K562 (cell line): Measurements from ENCODE around the gene CTCF. TPM values are rescaled to one million over a fixed set of nuclear protein-coding genes. Genes with fewer than 3 reads are reported as not detected.
A peak's percentile ranks its signal among the peaks of the same experiment; 100 is the strongest.

ENCODE experiments used
- ATF4 ChIP-seq: fragments of 450-650 bp; formaldehyde crosslinking; IDR thresholded peaks from 2 replicates; pipeline ENCODE4 v1.4.0; 2022; ENCODE audit warnings: mild to moderate bottlenecking, moderate library complexity
- CBFA2T3 ChIP-seq: fragments of 450-650 bp; IDR thresholded peaks from 2 replicates; pipeline ENCODE4 v1.6.1; 2017
- FOXK1 ChIP-seq: sonication (generic); formaldehyde crosslinking; IDR thresholded peaks from 2 replicates; pipeline ENCODE4 v1.8.0; 2022; ENCODE audit warnings: missing genetic modification reagents, mild to moderate bottlenecking, borderline replicate concordance
- GTF2A2 ChIP-seq: IDR thresholded peaks from 2 replicates; pipeline ENCODE4 v1.6.1; 2016; ENCODE audit warnings: mild to moderate bottlenecking, missing genetic modification characterization, missing compliant biosample characterization
- KLF1 ChIP-seq: fragments of 450-650 bp; IDR thresholded peaks from 2 replicates; pipeline ENCODE4 v1.6.1; 2016; ENCODE audit warnings: missing genetic modification characterization, missing compliant biosample characterization
- POLR2G ChIP-seq: fragments of 200-400 bp; formaldehyde crosslinking; IDR thresholded peaks from 2 replicates; pipeline ENCODE4 v1.6.1; 2017; ENCODE audit warnings: low read depth, mild to moderate bottlenecking, antibody characterized with exemption, low read length, moderate library complexity
- POLR3G ChIP-seq: IDR thresholded peaks from 2 replicates; pipeline ENCODE4 v1.6.1; 2011; ENCODE audit not compliant: insufficient read length, insufficient replicate concordance; ENCODE audit errors: extremely low read depth
- SMARCB1 ChIP-seq: IDR thresholded peaks from 2 replicates; pipeline ENCODE4 v1.6.1; 2011; ENCODE audit warnings: improper control_type of control experiment, low read depth; ENCODE audit not compliant: insufficient read length
- YBX1 ChIP-seq: fragments of 450-650 bp; IDR thresholded peaks from 2 replicates; pipeline ENCODE4 v1.7.1; 2016; ENCODE audit warnings: mild to moderate bottlenecking
- ZFX ChIP-seq: sonication (generic); formaldehyde crosslinking; IDR thresholded peaks from 2 replicates; pipeline ENCODE4 v1.8.0; 2022; ENCODE audit warnings: mild to moderate bottlenecking, missing genetic modification reagents, moderate library complexity
- ZKSCAN1 ChIP-seq: fragments of 150-350 bp; IDR thresholded peaks from 2 replicates; pipeline ENCODE4 v1.6.1; 2016; ENCODE audit warnings: low read depth, low read length
- ZNF174 ChIP-seq: fragments of 250-450 bp; sonication (Bioruptor Pico); IDR thresholded peaks from 2 replicates; pipeline ENCODE4 v1.4.0; 2020; ENCODE audit warnings: mild to moderate bottlenecking
- ZNF41 ChIP-seq: fragments of 250-450 bp; sonication (Bioruptor Pico); conservative IDR thresholded peaks from 2 replicates; pipeline ENCODE4 v1.4.0; 2020; ENCODE audit warnings: mild to moderate bottlenecking
- ZNF75A ChIP-seq: fragments of 450-650 bp; formaldehyde crosslinking; IDR thresholded peaks from 2 replicates; pipeline ENCODE4 v1.4.0; 2020; ENCODE audit warnings: mild to moderate bottlenecking
- polyA plus RNA-seq, 8 experiments: library from polyadenylated mRNA; depleted of rRNA in 4 of 8; stranded (reverse) in 5 of 8; unstranded in 3 of 8; fragments of >200 nt; fragmentation: Nextera tagmentation in 2 of 8; fragmentation: Illumina TruSeq in 1 of 8; extraction: Ambion mirVana in 2 of 8; extraction: Trizol in 1 of 8; gene quantifications; 2 replicates each; pipeline versions ENCODE4 v1.2.1 to v1.2.3, GENCODE V29; 2011 to 2014; ENCODE audit warnings: inconsistent platforms in 1 of 8, missing spikeins in 1 of 8
- total RNA-seq, 7 experiments: library from RNA; depleted of rRNA in 6 of 7; stranded (reverse); fragments of >200 nt in 6 of 7; fragmentation: Illumina TruSeq in 2 of 7; extraction: Trizol in 2 of 7; gene quantifications; 2 replicates each; pipeline versions ENCODE4 v1.2.1 to v1.2.3, GENCODE V29; 2011 to 2021; ENCODE audit warnings: low replicate concordance in 1 of 7
- TF ChIP-seq, protein P1 (sequence below): fragments of 200-800 bp; sonication (Bioruptor generic); IDR thresholded peaks from 2 replicates; pipeline ENCODE4 v1.6.1; 2017; ENCODE audit warnings: missing genetic modification characterization, missing compliant biosample characterization
- TF ChIP-seq, protein P2 (sequence below): fragments of 250-450 bp; sonication (Bioruptor Pico); IDR thresholded peaks from 2 replicates; pipeline ENCODE4 v1.4.0; 2020
- TF ChIP-seq, protein P3 (sequence below): fragments of 450-650 bp; formaldehyde crosslinking; IDR thresholded peaks from 2 replicates; pipeline ENCODE4 v1.4.0; 2020; ENCODE audit warnings: mild to moderate bottlenecking, moderate library complexity
- TF ChIP-seq, protein P4 (sequence below): fragments of 250-450 bp; sonication (Bioruptor Pico); IDR thresholded peaks from 2 replicates; pipeline ENCODE4 v1.8.0; 2022; ENCODE audit warnings: moderate library complexity, mild to moderate bottlenecking, inconsistent platforms
- TF ChIP-seq, protein P5 (sequence below): IDR thresholded peaks from 2 replicates; pipeline ENCODE4 v1.6.1; 2014; ENCODE audit warnings: antibody characterized with exemption

Gene CTCF
- total and polyA plus RNA-seq, 9 of the 15 experiments (the other 6 are each of a cell fraction or from before 2014, with no cell fraction given), result 7.8 to 49.2 (median 33.9) TPM

DNA sequence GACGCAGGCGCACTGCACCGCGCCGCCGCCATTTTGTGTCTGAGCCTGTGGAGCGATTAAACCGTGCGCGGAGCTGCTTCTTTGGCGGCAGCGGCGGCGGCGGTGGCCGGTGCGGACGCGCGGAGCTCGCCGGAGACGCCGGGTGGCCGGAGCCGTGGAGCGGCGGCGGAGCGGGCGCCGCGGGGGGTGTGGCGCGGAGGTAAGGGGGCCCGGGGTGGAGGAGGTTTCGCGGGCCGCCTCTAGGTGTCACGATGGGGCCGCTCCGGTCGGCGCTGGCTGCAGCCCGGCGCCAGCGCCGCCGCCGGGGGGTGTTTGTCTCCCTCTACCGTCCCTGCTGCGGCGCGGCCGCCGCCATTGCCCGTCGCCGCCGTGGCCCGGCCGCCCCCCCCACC, at the start of gene CTCF (continued):
- TF ChIP-seq ATF4, result no peak
- TF ChIP-seq, protein P1, sequence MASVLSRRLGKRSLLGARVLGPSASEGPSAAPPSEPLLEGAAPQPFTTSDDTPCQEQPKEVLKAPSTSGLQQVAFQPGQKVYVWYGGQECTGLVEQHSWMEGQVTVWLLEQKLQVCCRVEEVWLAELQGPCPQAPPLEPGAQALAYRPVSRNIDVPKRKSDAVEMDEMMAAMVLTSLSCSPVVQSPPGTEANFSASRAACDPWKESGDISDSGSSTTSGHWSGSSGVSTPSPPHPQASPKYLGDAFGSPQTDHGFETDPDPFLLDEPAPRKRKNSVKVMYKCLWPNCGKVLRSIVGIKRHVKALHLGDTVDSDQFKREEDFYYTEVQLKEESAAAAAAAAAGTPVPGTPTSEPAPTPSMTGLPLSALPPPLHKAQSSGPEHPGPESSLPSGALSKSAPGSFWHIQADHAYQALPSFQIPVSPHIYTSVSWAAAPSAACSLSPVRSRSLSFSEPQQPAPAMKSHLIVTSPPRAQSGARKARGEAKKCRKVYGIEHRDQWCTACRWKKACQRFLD (CRISPR knock-in tag), result peak; percentile 4; the same call in 1 of the 2 replicates
- no peak for TF ChIP-seq KLF1 (tag)
- TF ChIP-seq ZFX (CRISPR knock-in tag), result no peak
- TF ChIP-seq, protein P2, sequence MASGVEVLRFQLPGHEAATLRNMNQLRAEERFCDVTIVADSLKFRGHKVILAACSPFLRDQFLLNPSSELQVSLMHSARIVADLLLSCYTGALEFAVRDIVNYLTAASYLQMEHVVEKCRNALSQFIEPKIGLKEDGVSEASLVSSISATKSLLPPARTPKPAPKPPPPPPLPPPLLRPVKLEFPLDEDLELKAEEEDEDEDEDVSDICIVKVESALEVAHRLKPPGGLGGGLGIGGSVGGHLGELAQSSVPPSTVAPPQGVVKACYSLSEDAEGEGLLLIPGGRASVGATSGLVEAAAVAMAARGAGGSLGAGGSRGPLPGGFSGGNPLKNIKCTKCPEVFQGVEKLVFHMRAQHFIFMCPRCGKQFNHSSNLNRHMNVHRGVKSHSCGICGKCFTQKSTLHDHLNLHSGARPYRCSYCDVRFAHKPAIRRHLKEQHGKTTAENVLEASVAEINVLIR, result no peak
- TF ChIP-seq POLR2G, result no peak
- TF ChIP-seq SMARCB1, result no peak
- TF ChIP-seq ZKSCAN1, result no peak
- no peak for TF ChIP-seq ZNF174 (CRISPR knock-in tag)
- TF ChIP-seq CBFA2T3, result no peak
- TF ChIP-seq, protein P3, sequence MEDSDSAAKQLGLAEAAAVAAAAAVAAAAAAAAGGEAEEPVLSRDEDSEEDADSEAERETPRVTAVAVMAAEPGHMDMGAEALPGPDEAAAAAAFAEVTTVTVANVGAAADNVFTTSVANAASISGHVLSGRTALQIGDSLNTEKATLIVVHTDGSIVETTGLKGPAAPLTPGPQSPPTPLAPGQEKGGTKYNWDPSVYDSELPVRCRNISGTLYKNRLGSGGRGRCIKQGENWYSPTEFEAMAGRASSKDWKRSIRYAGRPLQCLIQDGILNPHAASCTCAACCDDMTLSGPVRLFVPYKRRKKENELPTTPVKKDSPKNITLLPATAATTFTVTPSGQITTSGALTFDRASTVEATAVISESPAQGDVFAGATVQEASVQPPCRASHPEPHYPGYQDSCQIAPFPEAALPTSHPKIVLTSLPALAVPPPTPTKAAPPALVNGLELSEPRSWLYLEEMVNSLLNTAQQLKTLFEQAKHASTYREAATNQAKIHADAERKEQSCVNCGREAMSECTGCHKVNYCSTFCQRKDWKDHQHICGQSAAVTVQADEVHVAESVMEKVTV (CRISPR knock-in tag), result no peak
- no peak for TF ChIP-seq ZNF41
- no peak for TF ChIP-seq POLR3G
- TF ChIP-seq, protein P4, sequence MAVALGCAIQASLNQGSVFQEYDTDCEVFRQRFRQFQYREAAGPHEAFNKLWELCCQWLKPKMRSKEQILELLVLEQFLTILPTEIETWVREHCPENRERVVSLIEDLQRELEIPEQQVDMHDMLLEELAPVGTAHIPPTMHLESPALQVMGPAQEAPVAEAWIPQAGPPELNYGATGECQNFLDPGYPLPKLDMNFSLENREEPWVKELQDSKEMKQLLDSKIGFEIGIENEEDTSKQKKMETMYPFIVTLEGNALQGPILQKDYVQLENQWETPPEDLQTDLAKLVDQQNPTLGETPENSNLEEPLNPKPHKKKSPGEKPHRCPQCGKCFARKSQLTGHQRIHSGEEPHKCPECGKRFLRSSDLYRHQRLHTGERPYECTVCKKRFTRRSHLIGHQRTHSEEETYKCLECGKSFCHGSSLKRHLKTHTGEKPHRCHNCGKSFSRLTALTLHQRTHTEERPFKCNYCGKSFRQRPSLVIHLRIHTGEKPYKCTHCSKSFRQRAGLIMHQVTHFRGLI (CRISPR knock-in tag), result no peak
- no peak for TF ChIP-seq FOXK1
- TF ChIP-seq YBX1, result no peak
- TF ChIP-seq, protein P5, sequence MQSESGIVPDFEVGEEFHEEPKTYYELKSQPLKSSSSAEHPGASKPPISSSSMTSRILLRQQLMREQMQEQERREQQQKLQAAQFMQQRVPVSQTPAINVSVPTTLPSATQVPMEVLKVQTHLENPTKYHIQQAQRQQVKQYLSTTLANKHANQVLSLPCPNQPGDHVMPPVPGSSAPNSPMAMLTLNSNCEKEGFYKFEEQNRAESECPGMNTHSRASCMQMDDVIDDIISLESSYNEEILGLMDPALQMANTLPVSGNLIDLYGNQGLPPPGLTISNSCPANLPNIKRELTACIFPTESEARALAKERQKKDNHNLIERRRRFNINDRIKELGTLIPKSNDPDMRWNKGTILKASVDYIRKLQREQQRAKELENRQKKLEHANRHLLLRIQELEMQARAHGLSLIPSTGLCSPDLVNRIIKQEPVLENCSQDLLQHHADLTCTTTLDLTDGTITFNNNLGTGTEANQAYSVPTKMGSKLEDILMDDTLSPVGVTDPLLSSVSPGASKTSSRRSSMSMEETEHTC, result no peak
- no peak for TF ChIP-seq GTF2A2 (tag)
- no peak for TF ChIP-seq ZNF75A (CRISPR knock-in tag)
